Activated CD8-positive, alpha-beta memory T cell treated with anti-CD3 and anti-CD28 coated beads for 36 hours (primary cell): ENCODE measurements around the gene ARHGAP15. TPM values are rescaled to one million over a fixed set of nuclear protein-coding genes. Genes with fewer than 3 reads are reported as not detected.
"Not testable (repeated sequence)": the region's sequence is repeated elsewhere in the genome, so short reads cannot be mapped to it uniquely, and the experiment has no call there.

Source experiments
- CTCF ChIA-PET: fragments of 350-600 bp; sonication (Branson Sonifier 250); formaldehyde crosslinking; loops from one replicate; lab custom pipeline; 2021; ENCODE audit warnings: antibody characterized with exemption; lab: Charles Lee
- POLR2A ChIA-PET: fragments of 350-600 bp; sonication (Branson Sonifier 250); formaldehyde crosslinking; loops from one replicate; lab custom pipeline; 2021; ENCODE audit warnings: antibody characterized with exemption; lab: Charles Lee
- total RNA-seq, 2 experiments: library from RNA; stranded (reverse); gene quantifications; one replicate each; pipeline ENCODE4 v1.2.3, GENCODE V29; 2021

ARHGAP15 gene
- total RNA-seq = 10 to 100 TPM; 36.1 to 36.4 TPM

- ChIA-PET POLR2A (interaction anchor here (0.5 to 0.6 kb wide), 2 partner anchors 46 to 323 kb away, joined by 3 read pairs; no protein-coding TSS in a partner anchor), CTCF (interaction anchor here (1.0 to 2.0 kb wide), 2 partner anchors 18 to 130 kb away, joined by 3 to 7 read pairs; no protein-coding TSS in a partner anchor)
Measured at GRCh38 chr2:143128681-143129580, at the start of gene ARHGAP15. Gene ARHGAP15, plus strand, starts transcription at chr2:143129419.

GRCh38 chr2:143081616-143082015 is 47.6 kb upstream of the ARHGAP15 start:
- POLR2A ChIA-PET = no interaction called here
- CTCF ChIA-PET = interaction anchor here (1.1 kb wide), 1 partner anchor 178 kb away, joined by 3 read pairs; no protein-coding TSS in a partner anchor

GRCh38 chr2:143083636-143084035 is 45.6 kb upstream of the ARHGAP15 start:
- POLR2A ChIA-PET = interaction anchor here (0.7 kb wide), 1 partner anchor 27 kb away, joined by 5 read pairs; no protein-coding TSS in a partner anchor
- CTCF ChIA-PET = interaction anchor here (1.1 kb wide), 1 partner anchor 27 kb away, joined by 9 read pairs; no protein-coding TSS in a partner anchor

GRCh38 chr2:143084462-143084861 is 44.8 kb upstream of the ARHGAP15 start:
- POLR2A ChIA-PET = interaction anchor here (0.7 kb wide), 1 partner anchor 1406 kb away, joined by 4 read pairs; no protein-coding TSS in a partner anchor
- CTCF ChIA-PET = interaction anchor here (1.1 kb wide), 1 partner anchor 26 kb away, joined by 9 read pairs; no protein-coding TSS in a partner anchor

- CTCF ChIA-PET = interaction anchor here (0.9 to 1.3 kb wide), 2 partner anchors 14 to 137 kb away, joined by 3 read pairs; no protein-coding TSS in a partner anchor
- POLR2A ChIA-PET = no interaction called here
Measured at GRCh38 chr2:143085125-143085784, 44.0 kb upstream of the ARHGAP15 start.

- ChIA-PET CTCF (interaction anchor here (1.0 to 1.3 kb wide), 2 partner anchors 24 to 53 kb away, joined by 3 to 4 read pairs; no protein-coding TSS in a partner anchor), POLR2A (no interaction called here)
Measured at GRCh38 chr2:143087033-143087432, 42.2 kb upstream of the ARHGAP15 start.

GRCh38 chr2:143088388-143088787 is 40.8 kb upstream of the ARHGAP15 start:
- ChIA-PET POLR2A (no interaction called here), CTCF (no interaction called here)

- POLR2A ChIA-PET = not testable (repeated sequence)
- CTCF ChIA-PET = interaction anchor here (1.1 kb wide), 1 partner anchor 55 kb away, joined by 3 read pairs; no protein-coding TSS in a partner anchor
Measured at GRCh38 chr2:143089520-143089919, 39.7 kb upstream of the ARHGAP15 start.

GRCh38 chr2:143110758-143111428 is 18.3 kb upstream of the ARHGAP15 start:
- POLR2A ChIA-PET = interaction anchor here (0.6 kb wide), 1 partner anchor 28 kb away, joined by 5 read pairs; no protein-coding TSS in a partner anchor

GRCh38 chr2:143117225-143117624 is 12.0 kb upstream of the ARHGAP15 start:
- POLR2A ChIA-PET = no interaction called here
- CTCF ChIA-PET = no interaction called here

More at GRCh38 chr2:143110758-143111428, 18.3 kb upstream of the ARHGAP15 start:
- CTCF ChIA-PET = interaction anchor here (0.7 to 2.3 kb wide), 14 partner anchors 13 to 149 kb away, joined by 3 to 9 read pairs (median 4); partner anchors contain the start of gene ARHGAP15

- ChIA-PET CTCF (interaction anchor here (0.9 kb wide), 1 partner anchor 161 kb away, joined by 3 read pairs; no protein-coding TSS in a partner anchor), POLR2A (no interaction called here)
Measured at GRCh38 chr2:143121079-143121478, 8.1 kb upstream of the ARHGAP15 start.

GRCh38 chr2:143121957-143122356 is 7.3 kb upstream of the ARHGAP15 start:
- CTCF ChIA-PET = interaction anchor here (1.5 kb wide), 1 partner anchor 10 kb away, joined by 4 read pairs; no protein-coding TSS in a partner anchor
- POLR2A ChIA-PET = no interaction called here

GRCh38 chr2:143123911-143124310 is 5.3 kb upstream of the ARHGAP15 start:
- ChIA-PET CTCF (interaction anchor here (1.8 kb wide), 1 partner anchor 13 kb away, joined by 6 read pairs; no protein-coding TSS in a partner anchor), POLR2A (no interaction called here)

GRCh38 chr2:143124445-143124844 is 4.8 kb upstream of the ARHGAP15 start:
- ChIA-PET CTCF (interaction anchor here (1.8 kb wide), 1 partner anchor 14 kb away, joined by 6 read pairs; no protein-coding TSS in a partner anchor), POLR2A (no interaction called here)

GRCh38 chr2:143125717-143126116 is 3.5 kb upstream of the ARHGAP15 start:
- CTCF ChIA-PET = interaction anchor here (1.2 kb wide), 1 partner anchor 9 kb away, joined by 4 read pairs; no protein-coding TSS in a partner anchor
- POLR2A ChIA-PET = no interaction called here

GRCh38 chr2:143132355-143132754 is 3.1 kb downstream of the ARHGAP15 start:
- POLR2A ChIA-PET = no interaction called here
- CTCF ChIA-PET = interaction anchor here (0.8 to 1.1 kb wide), 2 partner anchors 9 to 10 kb away, joined by 3 to 4 read pairs; no protein-coding TSS in a partner anchor

GRCh38 chr2:143133783-143134182 is 4.6 kb downstream of the ARHGAP15 start:
- ChIA-PET POLR2A (no interaction called here), CTCF (no interaction called here)

- POLR2A ChIA-PET = no interaction called here
- CTCF ChIA-PET = no interaction called here
Measured at GRCh38 chr2:143138292-143138691, 9.1 kb downstream of the ARHGAP15 start.
